Nucleus accumbens (tissue), 56 donors: ENCODE measurements around the gene RNF2.

Source experiments
- DNase-seq, 56 donors: peaks; one replicate each; lab custom pipeline; 2025; lab: John Stamatoyannopoulos, UW

The RNF2 gene

DNA sequence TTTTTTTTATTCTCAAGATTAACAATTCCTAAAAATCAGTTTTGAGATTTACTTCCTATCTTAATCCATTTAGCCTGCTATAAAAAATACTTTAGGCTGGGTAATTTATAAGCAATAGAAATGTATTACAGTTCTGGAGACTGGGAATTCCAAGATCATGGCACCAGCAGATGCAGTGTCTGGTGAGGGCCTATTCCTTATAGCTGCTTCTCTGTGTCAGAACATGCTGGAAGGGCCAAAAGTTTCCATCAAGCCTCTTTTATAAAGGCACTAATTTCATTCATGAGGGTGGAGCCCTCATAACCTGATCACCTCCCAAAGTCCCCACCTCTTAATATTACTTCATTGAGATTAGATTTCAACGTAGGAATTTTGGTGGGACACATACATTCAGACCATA is 41.7 kb downstream of the RNF2 start:
- DNase-seq, result no peak

DNA sequence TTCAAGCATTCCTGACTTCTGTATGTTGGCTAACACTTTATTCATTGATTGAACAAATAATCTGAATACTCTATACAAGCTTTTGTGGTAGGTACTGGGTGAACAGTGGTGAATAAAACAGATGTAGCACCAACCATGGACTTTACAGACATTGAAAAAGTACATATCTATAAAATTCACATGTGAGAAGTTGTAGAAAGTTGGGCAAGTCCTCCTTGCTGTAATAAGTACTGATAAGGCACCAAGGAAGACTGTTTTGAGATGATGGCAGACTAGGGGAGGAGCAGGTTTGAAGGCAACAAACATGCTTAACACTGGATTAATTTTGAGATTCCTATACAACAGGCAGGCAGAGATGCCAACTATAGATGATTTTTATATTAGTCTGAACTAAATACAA is 42.4 kb downstream of the RNF2 start:
- no peak for DNase-seq

DNA sequence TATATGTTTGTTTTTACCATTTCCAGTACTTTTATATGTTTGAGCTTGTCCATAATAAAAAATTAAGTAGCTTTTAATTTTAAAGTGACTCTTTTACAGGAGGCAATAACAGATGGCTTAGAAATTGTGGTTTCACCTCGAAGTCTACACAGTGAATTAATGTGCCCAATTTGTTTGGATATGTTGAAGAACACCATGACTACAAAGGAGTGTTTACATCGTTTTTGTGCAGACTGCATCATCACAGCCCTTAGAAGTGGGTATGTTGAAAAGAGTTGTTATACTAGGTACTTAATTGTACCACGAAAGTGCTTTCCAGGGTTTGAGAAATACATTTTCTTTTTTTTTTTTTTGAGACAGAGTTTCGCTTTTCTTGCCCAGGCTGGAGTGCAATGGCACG is 46.1 kb downstream of the RNF2 start:
- DNase-seq, result no peak

DNA sequence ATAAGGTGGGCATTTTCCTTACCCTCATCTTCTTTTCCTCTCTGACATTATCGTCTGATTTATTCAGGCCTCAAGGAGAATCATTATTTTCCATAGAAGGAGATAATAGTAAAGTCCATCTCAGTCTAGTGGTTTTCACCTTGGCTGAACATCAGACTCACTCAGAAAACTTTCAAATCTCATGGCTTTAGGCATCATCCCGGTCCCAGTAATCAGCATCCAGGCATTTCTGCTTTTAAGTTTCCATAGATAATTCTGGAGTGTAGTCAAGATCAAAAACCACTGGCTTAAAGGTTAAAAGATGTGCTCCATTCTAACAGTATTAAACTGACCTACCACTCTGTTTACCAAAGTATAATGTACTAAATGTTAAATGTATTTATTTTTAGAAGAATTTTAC is 49.4 kb downstream of the RNF2 start:
- DNase-seq, result no peak

DNA sequence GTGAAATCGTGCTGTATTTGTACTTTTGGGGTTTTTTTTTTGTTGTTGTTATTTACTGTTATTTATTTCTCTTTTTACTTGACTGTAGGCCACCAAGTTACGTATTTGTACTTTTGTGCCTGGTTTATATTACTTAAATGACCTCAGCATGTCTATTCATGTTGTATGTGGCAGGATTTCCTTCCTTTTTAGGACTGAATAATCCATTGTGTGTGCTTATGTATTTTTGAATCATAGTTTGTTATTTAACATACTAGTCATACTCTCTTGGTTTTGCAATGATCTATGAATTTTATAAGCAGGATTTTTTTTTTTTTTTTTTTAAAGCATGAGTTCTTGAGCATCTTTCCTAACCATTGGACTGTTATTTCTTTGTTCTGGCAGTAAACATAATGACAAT is 51.2 kb downstream of the RNF2 start:
- no peak for DNase-seq

DNA sequence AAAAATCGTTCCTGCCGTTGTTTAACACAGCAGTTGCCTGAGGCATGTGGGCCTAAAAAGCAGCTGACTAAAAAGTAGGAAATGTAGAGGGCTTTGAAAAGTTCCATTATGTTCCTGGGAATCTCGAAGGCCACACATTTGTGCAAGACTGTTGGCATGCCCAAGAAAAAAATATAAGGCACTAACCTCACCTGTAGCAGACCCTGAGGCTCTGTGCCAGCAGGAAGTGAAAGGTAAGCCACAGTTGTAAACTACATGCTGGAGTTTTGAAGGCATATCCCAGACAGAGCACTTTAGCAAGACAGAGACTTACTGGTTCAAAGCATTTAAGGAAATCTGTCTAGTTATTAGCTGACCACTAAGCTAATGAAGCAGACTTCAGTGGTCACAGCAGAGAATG is 58.7 kb downstream of the RNF2 start:
- no peak for DNase-seq

DNA sequence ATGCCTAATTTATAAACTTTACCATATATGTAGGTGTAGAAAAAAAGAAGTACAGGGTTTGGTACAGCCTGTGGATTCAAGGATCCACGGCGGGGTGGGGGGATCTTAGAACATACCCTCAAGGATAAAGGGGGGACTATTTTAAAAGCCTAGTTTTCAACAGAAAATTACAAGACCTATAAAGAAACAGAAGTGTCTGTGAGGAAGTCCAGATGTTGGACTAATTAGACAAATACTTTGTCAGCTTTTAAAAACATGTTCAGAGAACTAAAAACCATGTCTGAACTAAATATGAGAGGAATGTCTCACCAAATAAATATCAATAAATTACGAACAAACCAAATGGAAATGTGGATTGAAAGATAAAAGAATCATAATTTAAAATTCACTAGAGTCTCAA is 59.8 kb downstream of the RNF2 start:
- DNase-seq, result no peak

DNA sequence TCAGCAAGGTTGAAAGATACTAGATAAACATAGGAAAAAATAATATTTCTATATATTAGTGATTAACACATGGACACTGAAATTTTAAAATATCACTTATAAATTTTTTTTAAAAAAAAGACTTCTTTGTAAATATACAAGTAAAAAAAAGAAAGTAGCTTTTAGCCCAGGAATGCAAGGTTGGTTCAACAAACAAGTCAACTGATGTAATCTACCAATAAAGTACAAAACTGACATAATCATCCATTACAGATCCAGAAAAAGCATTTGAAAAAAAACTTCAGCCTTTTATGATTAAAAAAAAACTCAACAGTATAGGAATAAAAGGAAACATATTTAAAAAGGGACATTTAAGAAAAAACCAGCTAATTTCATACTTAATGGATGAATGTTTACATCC is 63.0 kb downstream of the RNF2 start:
- no peak for DNase-seq

DNA sequence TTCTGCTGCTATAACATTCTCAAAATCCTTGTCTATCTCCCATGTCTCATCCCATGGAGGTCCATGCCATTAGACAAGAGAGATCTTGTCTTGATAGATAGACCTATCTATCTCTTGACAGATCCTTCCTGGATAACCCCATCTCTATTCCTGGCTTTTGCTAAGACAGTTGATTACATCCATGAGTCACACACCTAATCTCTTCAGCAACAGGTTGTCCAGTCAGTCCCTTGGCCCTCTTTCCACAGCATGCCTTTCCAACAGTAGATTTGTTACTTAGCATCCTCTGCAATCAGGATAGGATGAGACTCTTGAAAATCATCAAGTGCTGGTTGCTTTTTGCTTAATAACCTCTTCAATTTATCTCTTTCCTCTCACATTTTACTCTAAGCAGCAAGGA is 64.8 kb downstream of the RNF2 start:
- DNase-seq, result no peak

DNA sequence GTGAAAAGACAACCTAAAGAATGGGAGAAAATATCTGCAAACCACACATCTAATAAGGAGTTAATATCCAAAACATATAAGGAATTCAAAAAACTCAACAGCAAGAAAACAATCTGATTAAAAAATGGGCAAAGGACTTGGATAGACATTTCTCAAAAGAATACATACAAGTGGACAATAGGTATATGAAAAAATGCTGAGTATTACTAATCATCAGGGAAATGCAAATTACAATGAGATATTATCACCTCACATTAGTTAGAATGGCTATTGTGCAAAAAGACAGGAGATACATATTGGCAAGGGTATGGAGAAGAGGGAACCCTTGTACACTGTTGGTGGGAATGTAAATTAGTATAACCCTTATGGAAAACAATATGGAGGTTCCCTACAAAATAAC is 66.5 kb downstream of the RNF2 start:
- no peak for DNase-seq

DNA sequence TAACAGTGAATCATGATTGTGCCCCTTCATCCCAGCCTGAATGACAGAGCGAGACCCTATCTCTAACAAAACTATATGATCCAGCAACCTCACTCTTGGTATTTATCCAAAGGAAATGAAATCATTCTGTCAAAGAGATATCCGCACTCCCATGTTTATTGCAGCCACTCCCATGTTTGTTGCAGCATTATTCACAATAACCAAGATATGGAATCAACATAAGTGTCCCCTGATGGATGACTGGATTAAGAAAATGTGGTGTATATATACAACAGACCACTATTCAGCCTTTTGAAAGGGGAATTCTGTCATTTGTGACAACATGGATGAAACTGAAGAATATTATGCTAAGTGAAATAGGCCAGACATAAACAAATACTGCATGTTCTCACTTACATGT is 67.0 kb downstream of the RNF2 start:
- no peak for DNase-seq

DNA sequence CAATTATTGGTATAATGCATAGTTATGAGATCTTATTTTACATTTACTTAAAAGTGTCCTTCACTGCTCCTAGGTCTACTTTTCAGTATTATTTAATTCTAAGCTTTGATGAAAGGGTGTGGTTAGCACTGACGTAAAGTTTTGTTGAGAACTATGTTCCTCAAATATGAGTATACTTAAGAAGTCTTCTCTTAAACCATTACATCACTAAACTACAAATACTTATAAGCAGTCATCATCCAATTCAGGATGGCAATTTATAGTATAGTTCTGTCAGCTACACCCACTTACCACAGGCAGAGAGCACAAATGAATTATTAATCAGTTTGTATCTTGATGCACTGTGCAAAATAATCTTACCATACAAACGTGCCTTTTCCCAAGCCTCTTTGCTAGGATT is 84.3 kb downstream of the RNF2 start:
- DNase-seq, result no peak

DNA sequence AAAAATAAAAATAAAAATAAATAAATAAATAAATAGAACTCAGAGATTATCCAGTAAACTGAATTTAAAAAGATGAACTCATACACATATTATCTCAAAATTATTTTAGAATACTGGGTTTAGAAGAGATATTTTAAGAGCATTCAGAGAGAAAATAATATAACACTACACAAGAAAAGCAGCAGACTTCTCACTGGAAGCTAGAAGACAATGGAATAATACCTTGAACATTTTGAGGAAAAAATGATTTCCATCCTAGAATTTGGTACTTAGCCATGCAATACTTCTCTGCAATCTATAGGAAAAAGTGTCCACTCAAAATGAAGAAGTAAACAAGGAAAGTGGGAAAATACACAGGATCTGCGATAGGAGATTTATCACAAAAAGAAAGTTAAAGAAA is 87.2 kb downstream of the RNF2 start:
- DNase-seq, result no peak

DNA sequence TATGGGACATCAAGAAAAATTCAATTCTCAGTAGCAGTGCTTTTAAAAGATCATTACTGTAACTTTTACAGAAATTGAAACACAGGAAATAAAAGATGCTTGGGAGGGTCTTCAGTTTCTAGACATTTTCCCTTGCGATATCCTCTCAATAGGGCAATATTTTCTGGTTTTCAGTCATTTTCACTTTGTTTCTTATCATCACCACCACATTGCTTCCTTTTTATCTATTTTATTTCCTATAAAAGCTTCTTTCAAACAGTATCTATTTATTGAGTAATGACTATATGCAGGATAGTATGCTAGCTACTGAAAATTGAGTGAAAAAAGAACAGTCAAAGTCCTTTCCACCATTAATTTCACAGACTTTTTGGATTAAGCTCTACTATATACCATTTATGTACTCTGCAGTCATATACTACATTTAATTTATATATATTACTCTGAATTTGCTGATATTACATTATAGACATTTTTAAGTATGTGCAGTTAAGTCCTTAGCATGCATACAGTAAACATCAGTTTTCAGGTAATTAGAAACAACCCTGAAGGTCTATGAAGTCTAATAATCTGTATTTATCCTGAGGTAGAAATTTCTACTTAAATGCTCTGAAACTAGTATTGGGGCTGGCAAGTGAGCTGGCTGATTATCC is 92.7 kb downstream of the RNF2 start:
- no peak for DNase-seq

DNA sequence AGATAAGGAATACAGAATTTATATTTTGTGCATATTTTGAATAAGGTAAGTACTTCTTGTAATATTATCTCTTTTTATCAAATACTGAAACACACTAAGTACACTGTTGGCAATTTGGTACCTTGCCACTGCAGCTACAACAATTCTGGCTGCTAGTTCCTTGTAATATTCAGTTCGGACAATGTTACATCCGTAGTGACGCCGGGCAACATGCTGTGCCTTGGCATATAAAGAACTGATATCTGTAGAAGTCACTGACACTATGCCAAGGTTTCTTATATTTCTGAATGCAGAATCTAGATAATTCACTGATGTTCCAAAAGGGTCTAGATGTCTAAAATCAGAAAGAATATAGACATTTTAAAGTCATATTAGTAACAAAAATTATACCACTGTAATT is 93.9 kb downstream of the RNF2 start:
- DNase-seq, result no peak

DNA sequence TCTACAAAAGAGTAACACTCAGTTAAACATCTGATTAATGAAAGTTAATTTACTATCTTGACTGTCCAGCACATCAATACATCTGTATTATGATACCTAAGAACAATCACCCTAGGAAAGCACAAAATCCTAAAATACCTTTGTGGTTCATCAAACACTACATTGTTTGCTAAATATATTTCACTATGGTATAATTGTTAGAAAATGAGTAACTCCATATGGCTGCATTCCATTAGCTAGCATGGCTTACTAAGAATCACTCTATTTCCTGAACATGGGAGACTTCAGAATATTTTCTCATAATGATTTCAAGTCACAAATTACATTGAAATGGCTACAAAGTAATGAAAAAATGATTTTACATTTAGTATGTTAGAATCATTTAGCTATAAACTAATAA is 98.9 kb downstream of the RNF2 start:
- DNase-seq, result no peak

DNA sequence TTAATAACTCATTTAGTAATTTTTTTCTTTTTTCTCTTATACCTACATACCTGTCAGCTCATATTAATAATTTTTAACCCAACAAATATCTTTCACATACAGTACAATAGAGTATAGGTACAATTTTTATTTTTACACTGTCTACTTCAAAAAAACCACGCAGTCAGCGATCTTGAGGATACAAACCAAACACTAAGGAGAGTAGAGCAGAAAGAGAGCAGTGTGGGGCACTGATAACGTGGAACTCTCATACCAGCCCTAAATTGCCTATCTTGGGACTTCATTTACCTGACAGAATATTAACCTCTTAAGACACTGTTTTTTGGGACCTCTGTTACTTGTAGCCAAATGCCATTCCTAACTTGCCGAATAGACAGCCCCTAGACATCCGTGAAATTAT is 105.9 kb downstream of the RNF2 start:
- DNase-seq, result no peak
